Activated naive CD8-positive, alpha-beta T cell treated with anti-CD3 and anti-CD28 coated beads, Interleukin-2, amount 50 U/mL, for 16 hours (primary cell): ENCODE measurements around the gene VAPB.
"Not testable (repeated sequence)": the region's sequence is repeated elsewhere in the genome, so short reads cannot be mapped to it uniquely, and the experiment has no call there.

Experiments
- DNase-seq: peaks from one replicate; pipeline ENCODE4 v3.0.0-alpha.2; 2020; ENCODE audit warnings: low read depth, low spot score

The VAPB gene

DNA sequence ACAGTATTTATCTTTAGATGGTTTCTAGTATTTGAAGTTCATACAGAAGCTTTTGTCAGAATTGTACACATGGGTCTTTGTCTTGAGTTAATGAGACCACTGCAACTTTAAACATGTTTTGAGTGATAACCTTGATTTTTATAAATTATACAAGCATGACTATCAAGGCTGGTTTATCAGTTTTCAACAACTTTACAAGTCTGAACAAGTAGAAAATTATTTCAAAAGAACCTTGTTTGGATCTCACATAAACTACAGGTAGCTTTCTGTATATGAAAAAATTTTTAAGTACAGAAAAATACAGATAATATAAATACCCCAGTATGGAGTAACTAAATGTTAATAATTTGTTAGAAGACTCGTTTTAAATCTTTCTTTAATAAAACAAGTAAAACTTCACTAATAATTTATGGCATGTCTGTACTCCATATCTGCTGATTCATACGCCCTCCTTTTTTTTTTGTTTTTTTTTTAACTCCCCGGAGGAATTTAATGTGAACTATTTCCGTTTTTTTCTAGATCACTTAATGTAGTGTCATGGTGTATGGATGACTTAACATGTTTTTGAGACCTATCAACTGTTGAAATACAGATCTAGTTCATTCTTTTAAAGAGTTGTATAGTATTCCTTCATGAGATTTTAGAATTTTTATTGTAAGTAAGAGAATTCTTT lies 18.3 kb downstream of the VAPB start:
- DNase-seq: no peak

DNA sequence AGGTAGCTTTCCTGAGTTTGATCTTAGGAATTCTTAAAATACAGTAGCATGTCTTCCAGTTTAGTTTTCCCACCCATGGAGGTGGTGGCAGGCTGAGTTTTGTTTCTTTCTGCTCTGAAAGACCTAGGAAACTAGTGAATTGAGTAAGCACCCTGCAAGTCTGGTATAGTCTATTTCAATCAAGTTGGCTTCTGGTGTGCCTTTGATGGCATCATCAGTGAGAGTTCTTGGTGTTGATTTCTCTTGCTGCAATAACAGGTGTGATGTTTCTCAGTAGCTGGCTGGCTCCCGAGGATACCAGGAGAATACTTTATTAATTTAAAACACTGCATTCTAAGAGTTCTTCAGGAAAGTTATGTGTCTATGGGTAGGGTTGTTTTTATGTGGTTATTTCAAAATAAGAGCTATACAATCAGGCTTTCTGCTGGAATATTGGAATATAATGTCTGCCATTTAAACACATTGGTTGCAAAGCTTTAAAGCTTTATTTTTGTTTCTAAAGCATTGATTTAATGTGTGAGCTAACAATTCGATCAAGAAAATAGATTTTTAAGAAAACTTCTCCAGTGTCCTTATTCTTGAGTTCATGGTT lies 19.0 kb downstream of the VAPB start:
- DNase-seq: no peak

GRCh38 chr20:58408603-58409246 lies 19.7 kb downstream of the VAPB start:
- DNase-seq: no peak

DNA sequence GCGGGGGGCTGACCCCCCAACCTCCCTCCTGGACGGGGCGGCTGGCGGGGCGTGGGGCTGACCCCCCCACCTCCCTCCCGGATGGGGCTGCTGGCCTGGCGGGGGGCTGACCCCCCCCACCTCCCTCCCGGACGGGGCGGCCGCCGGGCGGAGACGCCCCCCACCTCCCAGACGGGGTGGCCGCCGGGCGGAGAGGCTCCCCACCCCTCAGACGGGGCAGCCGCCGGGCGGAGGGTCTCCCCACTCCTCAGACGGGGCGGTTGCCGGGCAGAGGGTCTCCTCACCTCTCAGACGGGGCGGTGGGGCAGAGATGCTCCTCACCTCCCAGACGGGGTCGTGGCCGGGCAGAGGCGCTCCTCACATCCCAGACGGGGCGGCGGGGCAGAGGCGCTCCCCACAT lies 25.2 kb downstream of the VAPB start:
- DNase-seq: not testable (repeated sequence)

DNA sequence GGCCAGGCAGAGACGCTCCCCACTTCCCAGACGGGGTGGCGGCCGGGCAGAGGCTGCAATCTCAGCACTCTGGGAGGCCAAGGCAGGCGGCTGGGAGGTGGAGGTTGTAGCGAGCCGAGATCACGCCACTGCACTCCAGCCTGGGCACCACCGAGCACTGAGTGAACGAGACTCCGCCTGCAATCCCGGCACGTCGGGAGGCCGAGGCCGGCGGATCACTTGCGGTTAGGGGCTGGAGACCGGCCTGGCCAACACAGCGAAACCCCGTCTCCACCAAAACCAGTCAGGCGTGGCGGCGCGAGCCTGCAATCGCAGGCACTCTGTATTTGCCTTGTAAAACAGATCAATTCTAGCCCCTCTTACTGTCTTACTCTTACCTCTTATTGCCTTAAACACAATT lies 25.8 kb downstream of the VAPB start:
- not testable (repeated sequence) for DNase-seq

DNA sequence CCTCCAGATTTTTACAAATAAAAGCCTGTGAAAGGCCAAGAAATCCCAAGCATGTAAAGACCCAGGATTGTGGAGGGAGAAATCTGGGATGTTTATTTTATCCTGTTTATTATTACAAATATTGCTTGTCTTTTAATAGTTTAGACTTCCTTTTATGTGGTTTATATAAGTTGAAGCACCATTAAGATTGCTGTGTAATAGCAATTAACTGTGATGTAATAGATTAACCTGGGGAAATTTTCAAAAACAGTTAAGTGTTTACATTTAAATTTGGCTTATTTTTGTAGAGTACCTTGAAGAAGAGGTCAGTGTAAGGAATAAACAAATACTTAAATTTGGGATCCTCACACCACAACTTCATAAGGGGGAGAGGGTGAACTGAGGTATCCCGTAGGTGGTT lies 27.0 kb downstream of the VAPB start:
- no peak for DNase-seq

GRCh38 chr20:58416835-58417234 lies 27.8 kb downstream of the VAPB start:
- no peak for DNase-seq

DNA sequence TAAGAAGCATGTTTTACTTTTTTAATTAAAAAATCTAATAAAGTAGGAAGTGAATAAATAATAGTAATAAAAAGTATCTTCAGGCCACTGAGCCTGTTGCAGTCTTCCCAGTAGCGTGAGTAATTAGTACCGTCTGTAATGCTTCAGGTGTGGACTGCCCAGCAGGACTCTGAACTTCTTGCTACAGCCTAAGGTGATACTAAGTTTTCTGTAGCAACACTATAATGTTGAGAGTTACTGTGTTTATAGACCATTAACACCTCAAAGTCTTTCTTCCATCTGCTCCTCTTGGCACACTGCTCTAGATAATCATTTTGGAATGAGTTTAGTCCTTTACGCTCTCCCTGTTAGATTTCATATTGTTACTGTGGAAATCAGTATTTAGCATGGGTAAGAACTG lies 28.4 kb downstream of the VAPB start:
- DNase-seq: no peak

DNA sequence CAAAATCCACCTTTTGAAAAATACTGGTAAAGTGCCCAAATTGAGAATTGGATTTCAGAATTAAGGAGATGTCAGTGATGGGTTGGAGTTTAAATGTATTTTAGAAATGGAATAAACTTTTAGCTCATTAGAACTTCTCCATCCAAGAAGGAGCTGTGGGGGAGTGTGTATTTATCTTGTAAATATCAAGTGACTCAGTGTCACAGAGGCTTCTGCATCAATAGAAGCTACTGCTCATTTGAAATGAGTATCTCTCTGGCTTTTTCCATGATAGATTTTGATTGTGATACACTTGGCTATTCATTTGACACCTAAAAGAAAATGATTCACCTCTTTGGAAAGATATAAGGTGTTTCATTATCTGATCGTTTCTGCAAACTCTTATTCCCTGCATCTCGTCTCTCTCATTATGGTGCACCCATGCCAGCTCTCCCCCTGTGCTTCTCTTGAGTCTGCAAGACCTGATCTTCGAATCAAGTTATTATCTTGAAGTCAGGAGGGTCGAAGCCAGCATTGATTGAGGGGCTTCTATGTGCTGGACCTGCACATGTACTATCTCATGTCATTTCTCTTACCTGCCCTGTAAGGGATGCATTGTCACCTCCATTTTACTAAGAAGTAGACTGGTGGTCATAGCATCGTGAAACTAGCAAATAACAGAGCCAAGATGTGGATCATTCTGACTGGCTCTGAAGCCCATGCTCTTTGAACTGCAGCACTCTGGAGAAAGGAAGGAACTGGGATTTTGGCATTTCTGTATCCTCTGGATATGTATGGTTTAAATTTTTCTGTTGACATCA lies 30.1 kb downstream of the VAPB start:
- no peak for DNase-seq

- no peak for DNase-seq
Measured at GRCh38 chr20:58420798-58421496, 31.9 kb downstream of the VAPB start.

- no peak for DNase-seq
Measured at GRCh38 chr20:58421497-58421850, 32.4 kb downstream of the VAPB start.

- no peak for DNase-seq
Measured at GRCh38 chr20:58424218-58424969, 35.4 kb downstream of the VAPB start.

DNA sequence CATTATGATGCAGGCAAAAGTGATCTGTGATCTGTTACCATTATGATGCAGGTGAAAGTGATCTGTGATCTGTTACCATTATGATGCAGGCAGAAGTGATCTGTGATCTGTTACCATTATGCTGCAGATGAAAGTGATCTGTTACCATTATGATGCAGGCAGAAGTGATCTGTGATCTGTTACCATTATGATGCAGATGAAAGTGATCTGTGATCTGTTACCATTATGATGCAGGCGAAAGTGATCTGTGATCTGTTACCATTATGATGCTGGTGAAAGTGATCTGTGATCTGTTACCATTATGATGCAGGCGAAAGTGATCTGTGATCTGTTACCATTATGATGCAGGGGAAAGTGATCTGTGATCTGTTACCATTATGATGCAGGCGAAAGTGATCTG lies 38.5 kb downstream of the VAPB start:
- not testable (repeated sequence) for DNase-seq

DNA sequence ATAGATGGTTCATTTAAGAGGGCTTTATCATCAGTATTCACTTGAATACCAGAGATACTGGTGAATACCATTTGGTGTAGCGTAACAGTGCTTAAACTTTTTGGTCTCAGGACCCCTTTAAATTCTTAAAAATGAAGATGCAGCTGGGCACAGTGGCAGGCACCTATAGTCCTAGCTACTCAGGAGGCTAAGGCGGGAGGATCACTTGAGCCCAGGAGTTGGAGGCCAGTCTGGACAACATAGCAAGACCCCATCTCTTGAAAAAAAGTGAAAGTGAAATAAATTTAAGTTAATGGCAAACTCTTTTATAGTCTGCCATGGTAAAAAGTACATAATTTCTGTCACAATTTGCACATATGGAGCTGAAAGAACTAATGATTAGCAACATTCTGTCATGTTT lies 39.3 kb downstream of the VAPB start:
- no peak for DNase-seq

- no peak for DNase-seq
Measured at GRCh38 chr20:58429303-58429702, 40.3 kb downstream of the VAPB start.

DNA sequence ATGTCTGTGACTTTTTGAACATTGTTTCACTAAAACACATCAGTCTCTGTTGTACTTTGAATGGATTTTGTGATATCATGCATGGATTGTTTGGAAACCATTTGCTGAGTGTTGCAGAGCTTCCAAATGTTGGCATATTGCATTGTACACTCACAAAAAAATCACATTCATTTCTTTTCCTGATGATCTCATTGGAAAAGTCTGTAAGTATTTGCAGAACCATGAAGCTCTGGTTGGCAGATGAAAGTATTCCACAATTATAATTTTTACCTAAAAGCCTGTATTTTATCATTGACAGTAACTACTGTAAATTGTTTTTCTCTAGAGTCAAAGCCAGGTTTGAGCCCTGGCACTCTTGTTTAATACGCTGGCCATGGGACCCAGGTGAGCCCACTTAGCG lies 42.1 kb downstream of the VAPB start:
- DNase-seq: no peak

GRCh38 chr20:58432186-58432954 lies 43.3 kb downstream of the VAPB start:
- DNase-seq: no peak

DNA sequence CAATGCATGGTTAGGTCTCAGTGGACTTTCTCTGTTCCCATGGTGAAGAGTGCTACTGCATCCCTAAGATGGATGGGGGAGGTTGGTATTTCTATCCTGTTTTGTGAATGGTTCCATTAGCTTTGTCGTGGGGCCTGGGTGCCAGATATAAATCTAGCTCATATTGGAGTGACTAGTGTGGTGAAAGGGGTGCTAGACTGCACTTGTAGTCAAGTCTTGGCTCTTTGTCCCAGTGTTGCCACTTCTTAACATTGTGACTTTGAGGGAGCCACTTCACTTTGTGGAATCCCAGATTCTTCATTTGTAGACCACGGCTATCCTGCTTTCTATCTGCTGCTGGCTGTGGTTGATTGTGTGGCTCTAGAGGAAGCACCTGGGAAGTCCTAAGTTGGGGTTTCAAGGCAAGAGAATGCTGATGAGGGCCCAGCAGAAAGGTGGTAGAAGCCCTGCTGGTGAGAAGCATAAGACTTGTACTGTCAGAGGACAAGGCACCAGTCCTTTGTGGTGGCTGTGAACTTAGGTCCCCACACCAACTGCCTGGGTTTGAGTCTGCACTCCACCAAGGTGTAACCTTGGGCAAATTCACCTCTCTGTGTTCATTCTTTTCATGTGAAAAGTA lies 44.1 kb downstream of the VAPB start:
- DNase-seq: no peak

DNA sequence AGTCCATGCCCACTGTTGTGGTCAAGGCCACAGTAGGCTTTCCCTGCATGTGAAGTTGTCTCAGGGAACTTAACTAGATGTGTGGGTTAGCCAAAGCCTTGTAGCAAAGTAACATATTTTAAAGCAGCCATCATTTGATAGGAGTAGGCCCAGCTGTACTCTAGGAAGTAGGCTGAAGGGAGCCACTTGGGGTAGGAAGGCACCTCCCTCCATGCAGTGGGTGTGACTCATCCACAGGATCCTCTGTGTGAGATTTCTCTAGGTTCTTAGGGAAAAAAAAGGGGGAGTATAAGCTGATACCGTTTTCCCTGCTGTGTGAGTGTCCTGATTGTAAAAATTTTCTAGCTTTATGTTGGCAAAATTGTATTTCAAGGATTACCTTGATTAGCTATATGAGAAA lies 44.7 kb downstream of the VAPB start:
- DNase-seq: no peak

DNA sequence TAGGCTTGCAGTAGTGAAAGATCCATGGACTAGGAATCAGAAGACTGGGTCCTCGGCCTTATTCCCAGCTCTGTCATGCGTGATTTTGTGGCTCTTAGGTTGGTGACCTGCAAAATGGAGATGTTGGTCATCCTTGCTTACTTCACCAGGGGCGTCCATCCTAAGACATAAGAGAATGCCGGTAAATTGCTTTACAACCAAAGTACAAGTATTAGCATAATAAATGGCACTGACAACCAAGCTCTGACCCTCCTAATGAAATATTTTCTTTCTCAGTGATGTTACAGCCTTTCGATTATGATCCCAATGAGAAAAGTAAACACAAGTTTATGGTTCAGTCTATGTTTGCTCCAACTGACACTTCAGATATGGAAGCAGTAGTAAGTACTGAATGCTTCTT lies 45.3 kb downstream of the VAPB start:
- DNase-seq: no peak
